ENCODE data around the gene MTMR2.
"Not testable (repeated sequence)": the region's sequence is repeated elsewhere in the genome, so short reads cannot be mapped to it uniquely, and the experiment has no call there.

DNA sequence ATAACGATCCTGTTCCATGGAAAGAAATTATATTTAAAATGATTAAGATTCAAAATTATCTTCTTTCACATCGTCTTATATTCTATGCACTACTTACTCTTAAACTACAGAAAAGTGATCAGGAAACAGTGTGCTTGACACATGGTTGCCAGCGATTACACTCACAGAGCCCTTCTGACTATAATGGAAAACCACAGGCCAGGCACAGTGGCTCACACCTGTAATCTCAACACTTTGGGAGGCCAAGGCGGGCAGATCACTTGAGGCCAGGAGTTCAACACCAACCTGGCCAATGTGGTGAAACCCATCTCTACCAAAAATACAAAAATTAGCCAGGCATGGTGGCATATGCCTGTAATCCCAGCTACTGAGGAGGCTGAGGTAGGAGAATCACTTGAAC, 63.9 kb downstream of the MTMR2 start:
- not testable (repeated sequence) for TF ChIP-seq ZNF274 (IDR thresholded peaks at IDR 0.05; ENCODE audit: low read depth, low read length); YY1 (IDR thresholded peaks at IDR 0.05; ENCODE audit: insufficient read depth, insufficient read length)
